ENCODE measurements around the gene MDK.
A peak's percentile ranks its signal among the peaks of the same experiment; 100 is the strongest.

MDK gene

GRCh38 chr11:46380340-46381047 is 975 bp upstream of the MDK start:
- TF ChIP-seq PAX5 (IDR thresholded peaks at IDR 0.05; ENCODE audit: insufficient read depth, low read length, severe bottlenecking) = no peak
- TF ChIP-seq POLR2A (IDR thresholded peaks at IDR 0.05; ENCODE audit: low read depth, low read length) = no peak
- no peak for TF ChIP-seq TAF1 (IDR thresholded peaks at IDR 0.05; ENCODE audit: low read depth, low read length)
- no peak for TF ChIP-seq SPI1 (IDR thresholded peaks at IDR 0.05; ENCODE audit: low read depth, low read length)
- TF ChIP-seq POLR2AphosphoS5 (IDR thresholded peaks at IDR 0.05; ENCODE audit: low read depth, low read length) = no peak
- TF ChIP-seq POU2F2 (IDR thresholded peaks at IDR 0.05; ENCODE audit: low read depth, low read length) = no peak
- FAIRE-seq = peak; percentile 33

DNA sequence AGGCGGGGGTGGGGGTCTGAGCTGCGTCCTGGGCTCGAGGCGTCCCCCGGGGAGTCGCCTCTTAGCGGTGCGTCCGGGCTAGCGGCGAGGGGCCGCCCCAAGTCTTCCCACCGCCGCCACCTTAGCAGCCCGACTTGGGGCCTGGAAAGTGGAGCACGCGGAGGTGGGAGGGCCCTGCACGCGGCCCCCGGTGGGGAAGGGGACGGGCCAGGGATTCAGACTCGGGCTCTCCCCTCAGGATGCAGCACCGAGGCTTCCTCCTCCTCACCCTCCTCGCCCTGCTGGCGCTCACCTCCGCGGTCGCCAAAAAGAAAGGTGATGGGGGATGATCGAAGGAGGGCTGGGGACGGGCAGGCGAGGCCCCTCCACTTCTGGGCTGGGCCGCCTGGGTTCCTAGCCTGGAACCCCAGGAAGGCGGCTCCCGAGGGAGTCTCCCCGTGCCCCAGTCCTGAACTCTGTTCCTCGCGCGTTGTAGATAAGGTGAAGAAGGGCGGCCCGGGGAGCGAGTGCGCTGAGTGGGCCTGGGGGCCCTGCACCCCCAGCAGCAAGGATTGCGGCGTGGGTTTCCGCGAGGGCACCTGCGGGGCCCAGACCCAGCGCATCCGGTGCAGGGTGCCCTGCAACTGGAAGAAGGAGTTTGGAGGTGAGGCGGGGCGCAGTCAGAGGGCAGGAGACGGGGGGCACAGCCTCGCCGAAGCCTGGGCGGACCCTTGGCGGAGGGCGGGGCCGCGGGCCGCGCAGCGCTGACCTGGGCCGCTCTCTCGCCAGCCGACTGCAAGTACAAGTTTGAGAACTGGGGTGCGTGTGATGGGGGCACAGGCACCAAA is 563 bp downstream of the MDK start:
- no peak for DNase-seq (ENCODE audit: insufficient read length, low spot score)
- peak; percentile 28 for FAIRE-seq
- TF ChIP-seq POLR2AphosphoS5 (IDR thresholded peaks at IDR 0.05; ENCODE audit: low read depth, low read length) (no peak), SPI1 (IDR thresholded peaks at IDR 0.05; ENCODE audit: low read depth, low read length) (no peak), TAF1 (IDR thresholded peaks at IDR 0.05; ENCODE audit: low read depth, low read length) (no peak), POU2F2 (IDR thresholded peaks at IDR 0.05; ENCODE audit: low read depth, low read length) (no peak), POLR2A (IDR thresholded peaks at IDR 0.05; ENCODE audit: low read depth, low read length) (no peak), PAX5 (IDR thresholded peaks at IDR 0.05; ENCODE audit: insufficient read depth, low read length, severe bottlenecking) (no peak)

More at GRCh38 chr11:46380340-46381047, 975 bp upstream of the MDK start:
- DNase-seq (ENCODE audit: insufficient read length, low spot score) = peak; percentile 76

DNA sequence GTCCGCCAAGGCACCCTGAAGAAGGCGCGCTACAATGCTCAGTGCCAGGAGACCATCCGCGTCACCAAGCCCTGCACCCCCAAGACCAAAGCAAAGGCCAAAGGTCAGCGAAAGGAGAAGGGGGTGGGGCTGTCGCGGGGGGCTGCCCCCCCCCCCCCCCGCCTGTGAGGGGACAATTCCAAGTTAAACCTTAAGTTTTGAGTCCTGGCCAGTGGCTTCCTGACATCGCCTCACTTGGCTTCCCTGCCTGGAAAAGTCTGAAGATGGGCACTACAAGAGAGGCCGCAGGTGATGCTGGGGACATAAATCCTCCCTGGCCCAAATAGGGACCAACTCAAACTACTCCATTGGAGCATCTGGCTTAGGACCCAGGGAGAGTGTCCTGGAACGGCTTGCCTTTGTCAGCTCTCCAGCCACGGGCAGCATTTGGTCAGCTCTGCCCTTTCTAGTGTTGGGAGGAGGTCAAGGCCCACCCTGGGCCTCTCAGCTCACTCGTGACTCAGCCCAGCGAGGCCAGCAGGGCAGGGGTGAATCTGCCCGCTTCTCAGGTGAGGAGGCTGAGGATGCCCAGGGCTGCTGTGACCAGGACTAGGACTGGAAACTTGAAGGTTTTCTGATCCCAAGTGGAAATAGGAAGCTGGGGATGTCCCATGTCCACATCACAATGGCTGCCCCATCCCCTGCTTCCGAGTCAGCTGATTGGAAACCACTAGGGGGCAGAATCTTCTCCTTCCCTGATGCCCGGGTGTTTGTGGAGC is 1.4 kb downstream of the MDK start:
- TF ChIP-seq POU2F2 (IDR thresholded peaks at IDR 0.05; ENCODE audit: low read depth, low read length) (no peak), POLR2AphosphoS5 (IDR thresholded peaks at IDR 0.05; ENCODE audit: low read depth, low read length) (no peak), PAX5 (IDR thresholded peaks at IDR 0.05; ENCODE audit: insufficient read depth, low read length, severe bottlenecking) (no peak), POLR2A (IDR thresholded peaks at IDR 0.05; ENCODE audit: low read depth, low read length) (no peak), TAF1 (IDR thresholded peaks at IDR 0.05; ENCODE audit: low read depth, low read length) (no peak), SPI1 (IDR thresholded peaks at IDR 0.05; ENCODE audit: low read depth, low read length) (no peak)
- FAIRE-seq (no peak), DNase-seq (ENCODE audit: insufficient read length, low spot score) (no peak)

DNA sequence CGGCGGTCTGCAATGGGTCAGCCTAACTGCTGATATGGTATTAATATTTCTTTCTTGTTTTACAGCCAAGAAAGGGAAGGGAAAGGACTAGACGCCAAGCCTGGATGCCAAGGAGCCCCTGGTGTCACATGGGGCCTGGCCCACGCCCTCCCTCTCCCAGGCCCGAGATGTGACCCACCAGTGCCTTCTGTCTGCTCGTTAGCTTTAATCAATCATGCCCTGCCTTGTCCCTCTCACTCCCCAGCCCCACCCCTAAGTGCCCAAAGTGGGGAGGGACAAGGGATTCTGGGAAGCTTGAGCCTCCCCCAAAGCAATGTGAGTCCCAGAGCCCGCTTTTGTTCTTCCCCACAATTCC is 1.9 kb downstream of the MDK start:
- no peak for FAIRE-seq
- no peak for TF ChIP-seq POLR2A (IDR thresholded peaks at IDR 0.05; ENCODE audit: low read depth, low read length)
- no peak for DNase-seq (ENCODE audit: insufficient read length, low spot score)

GRCh38 chr11:46383974-46384701 is 2.7 kb downstream of the MDK start:
- DNase-seq (ENCODE audit: insufficient read length, low spot score) (no peak), FAIRE-seq (no peak)
- TF ChIP-seq SPI1 (IDR thresholded peaks at IDR 0.05; ENCODE audit: low read depth, low read length) (no peak), POLR2A (IDR thresholded peaks at IDR 0.05; ENCODE audit: low read depth, low read length) (no peak), TAF1 (IDR thresholded peaks at IDR 0.05; ENCODE audit: low read depth, low read length) (no peak), POU2F2 (IDR thresholded peaks at IDR 0.05; ENCODE audit: low read depth, low read length) (no peak), PAX5 (IDR thresholded peaks at IDR 0.05; ENCODE audit: insufficient read depth, low read length, severe bottlenecking) (no peak), POLR2AphosphoS5 (IDR thresholded peaks at IDR 0.05; ENCODE audit: low read depth, low read length) (no peak)

- DNase-seq (ENCODE audit: insufficient read length, low spot score) (no peak), FAIRE-seq (no peak)
- TF ChIP-seq POLR2A (IDR thresholded peaks at IDR 0.05; ENCODE audit: low read depth, low read length) (no peak), POU2F2 (IDR thresholded peaks at IDR 0.05; ENCODE audit: low read depth, low read length) (no peak), PAX5 (IDR thresholded peaks at IDR 0.05; ENCODE audit: insufficient read depth, low read length, severe bottlenecking) (no peak), SPI1 (IDR thresholded peaks at IDR 0.05; ENCODE audit: low read depth, low read length) (no peak), POLR2AphosphoS5 (IDR thresholded peaks at IDR 0.05; ENCODE audit: low read depth, low read length) (no peak), TAF1 (IDR thresholded peaks at IDR 0.05; ENCODE audit: low read depth, low read length) (no peak)
Measured at GRCh38 chr11:46385169-46386004, 3.9 kb downstream of the MDK start.

DNA sequence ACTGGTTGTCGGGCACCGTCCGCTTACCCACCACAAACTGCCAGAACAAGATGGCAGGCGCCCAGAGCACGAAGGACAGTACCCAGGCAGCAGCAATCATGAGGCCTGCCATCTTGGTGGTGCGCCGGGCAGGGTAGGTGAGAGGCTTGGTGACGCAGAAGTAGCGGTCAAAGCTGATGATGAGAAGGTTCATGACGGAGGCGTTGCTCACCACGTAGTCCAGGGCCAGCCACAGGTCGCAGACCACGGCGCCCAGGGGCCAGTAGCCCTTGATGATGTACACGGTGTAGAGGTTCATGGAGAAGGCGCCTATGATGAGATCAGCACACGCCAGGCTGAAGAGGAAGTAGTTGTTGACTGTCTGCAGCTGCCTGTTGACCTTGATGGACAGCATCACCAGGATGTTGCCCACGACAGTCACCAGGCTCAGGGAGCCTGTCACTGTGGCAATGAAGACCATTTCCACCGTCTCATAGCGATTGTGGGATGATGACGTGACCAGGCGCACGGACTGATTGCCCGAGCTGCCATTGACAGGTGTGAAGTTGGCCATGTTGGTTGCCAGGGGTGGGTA is 4.6 kb downstream of the MDK start:
- FAIRE-seq = no peak
- no peak for TF ChIP-seq POU2F2 (IDR thresholded peaks at IDR 0.05; ENCODE audit: low read depth, low read length)
- no peak for TF ChIP-seq POLR2AphosphoS5 (IDR thresholded peaks at IDR 0.05; ENCODE audit: low read depth, low read length)
- TF ChIP-seq TAF1 (IDR thresholded peaks at IDR 0.05; ENCODE audit: low read depth, low read length) = no peak
- TF ChIP-seq SPI1 (IDR thresholded peaks at IDR 0.05; ENCODE audit: low read depth, low read length) = no peak
- no peak for DNase-seq (ENCODE audit: insufficient read length, low spot score)

- FAIRE-seq = no peak
- TF ChIP-seq POU2F2 (IDR thresholded peaks at IDR 0.05; ENCODE audit: low read depth, low read length) (no peak), POLR2A (IDR thresholded peaks at IDR 0.05; ENCODE audit: low read depth, low read length) (no peak), SPI1 (IDR thresholded peaks at IDR 0.05; ENCODE audit: low read depth, low read length) (no peak), PAX5 (IDR thresholded peaks at IDR 0.05; ENCODE audit: insufficient read depth, low read length, severe bottlenecking) (no peak), TAF1 (IDR thresholded peaks at IDR 0.05; ENCODE audit: low read depth, low read length) (no peak), POLR2AphosphoS5 (IDR thresholded peaks at IDR 0.05; ENCODE audit: low read depth, low read length) (no peak)
Measured at GRCh38 chr11:46386674-46387073, 5.2 kb downstream of the MDK start.

More at GRCh38 chr11:46386674-46387073, 5.2 kb downstream of the MDK start:
- DNase-seq (ENCODE audit: insufficient read length, low spot score) = no peak
